MCF 10A (cell line): ENCODE measurements around the gene FSTL1. TPM values are rescaled to one million over a fixed set of nuclear protein-coding genes. Genes with fewer than 3 reads are reported as not detected.

Experiments
- BruUV-seq: library from RNA; stranded (reverse); fragments of 400-500 nt; replicated peaks from 2 replicates; lab custom pipeline; 2021; lab: Mats Ljungman, UMichigan
- CTCF ChIA-PET: fragments of 300-600 bp; sonication (Branson Sonifier 250); formaldehyde crosslinking; extraction: SDS; loops from one replicate; lab custom pipeline; 2021; ENCODE audit warnings: antibody characterized with exemption, inconsistent platforms; lab: Yijun Ruan, JAX
- POLR2A ChIA-PET: fragments of 300-600, 350-650 bp; sonication (Branson Sonifier 250); formaldehyde crosslinking; extraction: SDS; loops from one replicate; lab custom pipeline; 2020; ENCODE audit warnings: antibody characterized with exemption, inconsistent platforms; lab: Yijun Ruan, JAX
- DNase-seq: peaks from one replicate; pipeline ENCODE4 v3.0.0-alpha.2; 2018; ENCODE audit not compliant: unreplicated experiment
- H3K27ac Mint-ChIP-seq: one replicate; pipeline ENCODE4 v1.8.0; 2022; ENCODE audit warnings: mild to moderate bottlenecking, low read depth, mixed read lengths; ENCODE audit not compliant: unreplicated experiment
- H3K27me3 Mint-ChIP-seq: one replicate; pipeline ENCODE4 v1.8.0; 2022; ENCODE audit warnings: mixed read lengths; ENCODE audit not compliant: insufficient read depth, unreplicated experiment
- H3K36me3 Mint-ChIP-seq: one replicate; pipeline ENCODE4 v1.8.0; 2022; ENCODE audit warnings: mild to moderate bottlenecking, moderate library complexity, mixed read lengths; ENCODE audit not compliant: insufficient read depth, unreplicated experiment
- H3K4me1 Mint-ChIP-seq: one replicate; pipeline ENCODE4 v1.8.0; 2022; ENCODE audit warnings: mixed read lengths; ENCODE audit not compliant: insufficient read depth, unreplicated experiment
- H3K4me3 Mint-ChIP-seq: one replicate; pipeline ENCODE4 v1.8.0; 2022; ENCODE audit warnings: mild to moderate bottlenecking, moderate library complexity, mixed read lengths; ENCODE audit not compliant: unreplicated experiment
- H3K9me3 Mint-ChIP-seq: one replicate; pipeline ENCODE4 v1.8.0; 2022; ENCODE audit warnings: mixed read lengths; ENCODE audit not compliant: unreplicated experiment
- CTCF ChIP-seq: fragments of 200-600 bp; IDR thresholded peaks from one replicate; pipeline ENCODE4 v1.8.0; 2022; ENCODE audit warnings: antibody characterized with exemption, mild to moderate bottlenecking; ENCODE audit not compliant: unreplicated experiment
- intact Hi-C: fragments of 100-400 bp; cut with micrococcal nuclease; formaldehyde crosslinking; loops from 2 replicates; pipeline ENCODE4 v1.14.1; 2022
- total RNA-seq: library from RNA; stranded (reverse); gene quantifications from 2 replicates; pipeline ENCODE4 v1.2.3, GENCODE V29; 2022

The FSTL1 gene
- total RNA-seq, 1 experiment from 2014 or later = 56.4 TPM

GRCh38 chr3:120370463-120370862, 80.3 kb downstream of the FSTL1 start:
- DNase-seq = no peak
- ChIA-PET POLR2A (interaction anchor here (0.5 kb wide), 1 partner anchor 47 kb away, joined by 3 read pairs; no protein-coding TSS in a partner anchor), CTCF (no interaction called here)
- Mint-ChIP-seq H3K36me3 (no peaks in the 10 kb centered on the region), H3K4me1 (no peaks in the 10 kb centered on the region), H3K27me3 (peaks cover 24% of the 10 kb centered on the region), H3K9me3 (no peaks in the 10 kb centered on the region), H3K27ac (no peak overlapping the region), H3K4me3 (no peak overlapping the region)
- BruUV-seq = no TSS peak
- intact Hi-C loops = no loop called here
- TF ChIP-seq CTCF = no peak

- TF ChIP-seq CTCF = no peak
- no TSS peak for BruUV-seq
- Mint-ChIP-seq H3K27ac (no peak overlapping the region), H3K9me3 (no peaks in the 10 kb centered on the region), H3K36me3 (no peaks in the 10 kb centered on the region), H3K4me1 (peaks cover 6% of the 10 kb centered on the region), H3K4me3 (no peak overlapping the region), H3K27me3 (peaks cover 24% of the 10 kb centered on the region)
- POLR2A ChIA-PET = interaction anchor here (1.3 kb wide), 1 partner anchor 19 kb away, joined by 5 read pairs; no protein-coding TSS in a partner anchor
- DNase-seq = no peak
- CTCF ChIA-PET = interaction anchor here (0.9 kb wide), 2 partner anchors 48 to 124 kb away, joined by 3 to 4 read pairs; no protein-coding TSS in a partner anchor
- intact Hi-C loops = no loop called here
Measured at GRCh38 chr3:120369037-120369467, 81.7 kb downstream of the FSTL1 start.

- TF ChIP-seq CTCF = no peak
- Mint-ChIP-seq H3K27me3 (peaks cover 24% of the 10 kb centered on the region), H3K9me3 (no peaks in the 10 kb centered on the region), H3K4me1 (peaks cover 6% of the 10 kb centered on the region), H3K4me3 (no peak overlapping the region), H3K27ac (no peak overlapping the region), H3K36me3 (no peaks in the 10 kb centered on the region)
- CTCF ChIA-PET = no interaction called here
- DNase-seq = no peak
- BruUV-seq = no TSS peak
- POLR2A ChIA-PET = no interaction called here
- intact Hi-C loops = no loop called here
Measured at GRCh38 chr3:120368172-120368571, 82.6 kb downstream of the FSTL1 start.

DNA sequence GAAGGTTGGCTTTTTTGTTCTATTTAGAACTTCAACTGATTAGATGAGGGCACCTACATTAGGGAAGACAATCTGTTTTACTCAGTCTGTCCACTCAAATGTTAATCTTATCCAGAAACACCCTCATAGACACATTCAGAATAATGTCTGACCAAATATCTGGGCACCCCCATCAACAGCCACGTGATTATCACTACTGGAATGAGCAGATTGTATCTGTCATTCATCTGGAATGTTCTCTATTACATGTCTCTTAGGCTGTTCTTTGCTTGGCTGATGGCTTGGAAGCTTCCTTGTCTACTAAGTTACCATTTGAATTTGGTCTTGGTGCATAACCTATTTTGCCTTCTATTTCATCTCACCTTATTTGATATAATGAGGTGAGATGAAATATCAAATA, 86.0 kb downstream of the FSTL1 start:
- POLR2A ChIA-PET = no interaction called here
- CTCF ChIA-PET = interaction anchor here (0.6 kb wide), 3 partner anchors 120 to 371 kb away, joined by 3 to 4 read pairs (median 3); no protein-coding TSS in a partner anchor
- TF ChIP-seq CTCF = no peak
- Mint-ChIP-seq H3K27ac (no peak overlapping the region), H3K27me3 (no peaks in the 10 kb centered on the region), H3K4me3 (no peak overlapping the region), H3K4me1 (peaks cover 6% of the 10 kb centered on the region), H3K9me3 (no peaks in the 10 kb centered on the region), H3K36me3 (no peaks in the 10 kb centered on the region)
- intact Hi-C loops = no loop called here
- BruUV-seq = no TSS peak
- DNase-seq = no peak
